ENCODE data around the gene RGL2. TPM values are rescaled to one million over a fixed set of nuclear protein-coding genes. Genes with fewer than 3 reads are reported as not detected.
"Not testable (repeated sequence)": the region's sequence is repeated elsewhere in the genome, so short reads cannot be mapped to it uniquely, and the experiment has no call there.

RGL2 gene
- total RNA-seq, 1 donor from 2014 or later: 33.2 TPM

DNA sequence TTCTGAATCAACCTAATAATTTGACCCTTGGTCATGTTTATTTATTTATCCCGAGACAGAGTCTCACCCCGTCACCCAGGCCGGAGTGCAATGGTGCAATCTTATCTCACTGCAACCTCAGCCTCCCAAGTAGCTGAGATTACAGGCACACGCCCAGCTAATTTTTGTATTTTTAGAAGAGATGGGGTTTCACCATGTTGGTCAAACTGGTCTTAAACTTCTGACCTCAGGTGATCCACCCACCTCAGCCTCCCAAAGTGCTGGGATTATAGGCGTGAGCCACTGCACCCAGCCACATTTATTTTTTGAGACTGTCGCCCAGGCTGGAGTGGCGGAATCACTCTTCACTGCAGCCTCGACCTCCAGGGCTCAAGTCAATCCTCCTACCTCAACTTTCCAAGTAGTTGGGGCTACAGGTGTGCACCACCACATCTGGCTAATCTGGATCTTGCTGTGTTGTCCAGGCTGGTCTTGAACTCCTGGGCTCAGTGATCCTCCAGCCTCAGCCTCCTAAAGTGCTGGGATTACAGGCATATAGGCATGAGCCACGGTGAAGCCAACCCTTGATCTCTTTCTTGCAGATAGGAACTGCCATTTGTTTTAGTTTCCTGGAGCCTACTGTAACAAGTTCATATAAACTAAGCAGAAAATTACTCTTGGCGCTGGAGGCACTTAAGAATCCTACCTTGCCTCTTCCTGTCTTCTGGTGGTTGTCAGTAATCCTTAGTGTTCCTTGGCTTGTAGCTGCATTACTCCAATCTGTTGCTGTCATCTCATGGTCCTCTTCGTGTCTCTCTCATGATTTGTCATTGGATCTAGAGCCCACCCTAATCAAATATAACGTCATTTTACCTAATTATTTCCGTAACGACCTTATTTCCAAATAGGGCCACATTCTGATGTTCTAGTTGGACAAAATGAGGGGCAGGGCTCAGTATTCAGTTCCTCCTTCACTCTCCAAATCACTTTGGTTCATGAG, 24.5 kb downstream of the RGL2 start:
- no peak for DNase-seq (ENCODE audit: low read depth in 2 of 2)

DNA sequence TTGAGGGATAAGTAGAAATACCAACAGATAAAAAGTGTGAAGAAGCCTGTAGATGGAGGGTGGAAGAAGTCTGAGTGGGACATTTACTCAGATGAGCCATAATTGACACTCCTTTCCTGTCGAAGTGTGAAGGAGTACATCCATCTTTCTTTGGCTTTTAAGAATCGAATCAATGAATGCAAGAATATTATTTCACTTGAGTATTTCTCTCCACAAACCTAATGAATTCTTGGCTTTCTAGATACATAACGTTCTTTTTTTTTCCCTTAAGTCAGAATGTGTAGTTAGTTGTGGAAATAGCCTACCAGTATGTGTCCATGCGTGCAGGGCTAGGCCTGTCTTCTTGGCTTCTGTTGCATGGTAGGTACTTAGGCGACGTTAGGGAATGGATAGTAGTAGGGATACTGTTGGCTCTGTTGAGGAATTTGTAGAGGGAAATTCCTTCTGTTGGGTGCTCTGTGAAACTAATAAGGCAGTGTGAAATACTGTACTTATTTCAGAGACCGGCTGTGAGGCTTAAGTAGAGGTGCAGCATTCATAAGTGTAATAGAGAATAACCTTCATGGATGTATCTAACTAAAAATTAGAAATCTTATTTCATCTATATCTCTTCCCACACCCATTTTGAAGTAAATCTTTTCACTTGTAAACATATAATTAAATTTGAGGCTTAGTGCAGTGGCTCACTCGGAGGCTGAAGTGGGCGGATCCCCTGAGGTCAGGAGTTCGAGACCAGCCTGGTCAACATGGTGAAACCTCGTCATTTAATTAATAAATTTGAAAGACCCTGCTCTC, 25.4 kb downstream of the RGL2 start:
- no peak for DNase-seq (ENCODE audit: low read depth in 2 of 2)

GRCh38 chr6:33272275-33273128, 26.2 kb downstream of the RGL2 start:
- no peak for DNase-seq (ENCODE audit: low read depth in 2 of 2)

DNA sequence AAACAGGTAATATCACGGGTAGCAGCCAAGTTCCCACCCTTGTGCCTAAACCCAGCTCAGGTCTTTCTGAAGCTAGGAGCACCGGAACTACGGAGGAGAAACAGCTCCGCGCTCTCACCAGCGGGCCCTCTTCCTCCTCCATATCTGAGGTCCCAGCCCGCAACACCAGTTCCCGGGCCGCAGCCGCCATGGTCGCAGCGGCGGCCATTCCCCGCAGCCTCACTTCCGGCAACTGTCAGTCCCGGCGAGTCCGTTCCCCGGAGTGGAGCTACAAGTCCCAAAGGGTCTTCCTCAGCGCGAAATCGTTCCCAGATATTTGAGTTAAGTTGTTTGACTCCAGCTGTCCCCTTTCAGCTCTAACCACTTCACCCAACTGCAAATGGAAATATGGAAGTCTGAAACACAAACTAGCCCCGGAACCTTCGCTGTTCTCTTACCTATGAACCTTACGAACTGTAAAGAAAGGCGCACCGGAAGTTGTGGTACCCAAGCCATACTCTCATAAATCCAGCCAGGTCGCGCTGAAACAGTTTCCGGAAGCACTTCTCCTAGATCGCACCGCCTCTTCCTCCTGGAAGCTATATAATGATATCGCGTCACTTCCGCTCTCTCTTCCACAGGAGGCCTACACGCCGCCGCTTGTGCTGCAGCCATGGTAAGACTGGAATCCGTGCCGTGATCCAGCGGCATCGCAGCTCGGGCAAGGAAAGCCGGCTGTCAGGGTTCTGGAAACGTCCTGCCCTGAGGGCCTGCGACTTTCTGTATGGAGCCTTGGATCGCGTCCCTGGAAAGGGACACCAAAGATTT, 27.1 kb downstream of the RGL2 start, which contains the start of the genes RPS18 and VPS52:
RPS18 (plus strand) TSS at position 608 of the 807 bp plus-strand sequence; CDS start at position 653, 45 bp downstream.
VPS52 (minus strand) TSS at position 409 of the 807 bp plus-strand sequence; CDS start at position 208, 201 bp downstream.
- peak; percentile 100 for DNase-seq (ENCODE audit: low read depth in 2 of 2)

DNA sequence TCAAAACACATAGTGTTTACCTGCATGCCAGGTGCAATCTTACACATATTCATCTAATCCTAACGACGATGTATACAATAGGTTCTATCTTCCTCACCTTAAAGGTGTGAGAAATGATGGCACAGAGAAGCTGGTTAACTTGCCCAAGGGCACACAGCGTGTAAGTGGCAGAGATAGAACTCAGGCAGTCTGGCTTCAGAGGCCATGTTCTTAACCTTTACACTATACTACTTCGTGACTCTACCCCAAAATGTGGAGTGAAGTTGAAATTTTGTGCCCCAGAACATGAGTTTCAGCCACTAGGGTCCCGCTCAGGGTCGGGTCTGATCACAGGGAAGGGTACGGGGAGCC, 27.6 kb downstream of the RGL2 start:
- no peak for DNase-seq (ENCODE audit: low read depth in 2 of 2)

DNA sequence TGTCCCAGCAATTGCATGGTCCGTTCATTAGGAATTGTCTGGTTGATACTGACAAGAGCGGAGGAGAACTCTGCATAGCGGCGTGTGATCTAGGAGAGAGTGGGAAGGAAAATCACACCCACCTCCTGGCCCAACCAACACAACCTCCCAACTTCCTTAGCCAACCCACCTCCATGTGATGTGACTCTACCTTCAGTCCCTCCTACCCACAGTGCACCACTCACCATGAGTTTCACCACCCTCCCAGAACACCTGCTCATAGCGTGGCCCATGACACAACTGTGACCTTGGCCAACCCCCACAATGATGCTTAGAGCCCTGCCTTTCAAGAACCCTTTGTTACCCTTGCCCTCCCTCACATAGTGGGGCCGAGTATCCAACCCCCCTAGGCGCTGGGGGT, 34.7 kb downstream of the RGL2 start:
- no peak for DNase-seq (ENCODE audit: low read depth in 2 of 2)

DNA sequence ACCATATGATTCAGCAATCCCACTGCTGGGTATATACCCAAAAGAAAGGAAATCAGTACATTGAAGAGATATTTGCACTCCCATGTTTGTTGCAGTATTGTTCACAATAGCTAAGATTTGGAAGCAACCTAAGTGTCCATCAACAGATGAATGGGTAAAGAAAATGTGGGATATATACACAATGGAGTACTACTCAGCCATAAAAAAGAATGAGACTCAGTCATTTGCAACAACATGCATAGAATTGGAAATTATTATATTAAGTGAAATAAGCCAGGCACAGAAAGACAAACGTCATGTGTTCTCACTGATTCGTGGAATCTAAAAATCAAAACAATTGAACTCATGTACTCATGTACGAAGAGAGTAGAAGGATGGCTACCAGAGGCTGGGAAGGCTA, 36.3 kb downstream of the RGL2 start:
- DNase-seq (ENCODE audit: low read depth in 2 of 2): not testable (repeated sequence)

- no peak for DNase-seq (ENCODE audit: low read depth in 2 of 2)
Measured at GRCh38 chr6:33259032-33259431, 39.7 kb downstream of the RGL2 start.

DNA sequence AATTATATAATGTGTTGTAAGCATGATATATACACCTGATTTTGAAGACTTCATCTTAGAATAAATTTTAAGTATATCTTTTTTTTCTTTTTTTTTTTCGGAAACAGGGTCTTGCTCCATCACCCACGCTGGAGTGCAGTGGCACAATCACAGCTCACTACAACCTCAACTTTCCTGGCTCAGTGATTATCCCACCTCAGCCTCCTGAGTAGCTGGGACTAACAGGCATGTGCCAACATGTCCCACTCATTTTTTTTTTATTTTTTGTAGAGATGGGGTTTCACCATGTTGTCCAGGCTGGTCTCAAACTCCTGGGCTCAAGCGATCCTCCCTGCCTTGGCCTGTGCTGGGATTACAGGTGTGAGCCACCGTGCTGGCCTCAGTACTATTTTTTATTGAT, 44.2 kb downstream of the RGL2 start:
- no peak for DNase-seq (ENCODE audit: low read depth in 2 of 2)

DNA sequence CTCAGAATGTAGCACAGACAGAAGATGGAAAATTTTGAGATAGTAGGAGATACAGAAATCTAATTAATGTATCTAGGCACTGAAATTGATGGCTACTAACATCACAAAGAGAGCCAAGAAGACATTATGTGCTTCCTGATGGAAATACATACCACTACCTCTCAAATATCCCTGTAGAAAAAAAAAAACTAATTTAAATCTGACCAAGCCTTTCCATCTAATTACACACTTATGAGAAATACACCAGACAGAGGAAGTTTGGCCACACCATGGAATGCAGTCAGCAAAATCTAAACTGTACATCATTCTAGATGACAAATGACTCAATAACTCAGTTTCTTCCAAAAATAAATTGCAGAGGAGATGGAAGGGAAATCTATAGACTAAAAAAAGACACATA, 46.0 kb downstream of the RGL2 start:
- no peak for DNase-seq (ENCODE audit: low read depth in 2 of 2)

- no peak for DNase-seq (ENCODE audit: low read depth in 2 of 2)
Measured at GRCh38 chr6:33251395-33252012, 47.2 kb downstream of the RGL2 start.

DNA sequence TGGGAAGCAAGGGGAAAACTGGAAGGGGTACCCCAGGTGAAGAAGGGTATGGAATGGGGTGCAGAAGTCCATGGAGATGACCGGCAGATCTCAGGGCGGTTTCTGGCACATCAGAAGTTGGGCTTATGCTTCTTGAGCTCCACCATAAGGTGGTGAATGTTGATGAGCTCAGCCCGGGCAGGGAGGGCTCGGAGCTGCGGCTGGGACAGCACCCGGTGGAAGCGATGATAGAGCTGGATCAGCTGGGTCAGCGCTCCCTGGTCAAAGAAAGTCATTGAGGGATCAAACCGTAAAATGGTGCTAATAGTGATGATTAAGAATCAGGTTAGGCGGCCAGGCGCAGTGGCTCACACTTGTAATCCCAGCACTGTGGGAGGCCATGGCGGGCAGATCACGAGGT, 48.0 kb downstream of the RGL2 start:
- no peak for DNase-seq (ENCODE audit: low read depth in 2 of 2)

DNA sequence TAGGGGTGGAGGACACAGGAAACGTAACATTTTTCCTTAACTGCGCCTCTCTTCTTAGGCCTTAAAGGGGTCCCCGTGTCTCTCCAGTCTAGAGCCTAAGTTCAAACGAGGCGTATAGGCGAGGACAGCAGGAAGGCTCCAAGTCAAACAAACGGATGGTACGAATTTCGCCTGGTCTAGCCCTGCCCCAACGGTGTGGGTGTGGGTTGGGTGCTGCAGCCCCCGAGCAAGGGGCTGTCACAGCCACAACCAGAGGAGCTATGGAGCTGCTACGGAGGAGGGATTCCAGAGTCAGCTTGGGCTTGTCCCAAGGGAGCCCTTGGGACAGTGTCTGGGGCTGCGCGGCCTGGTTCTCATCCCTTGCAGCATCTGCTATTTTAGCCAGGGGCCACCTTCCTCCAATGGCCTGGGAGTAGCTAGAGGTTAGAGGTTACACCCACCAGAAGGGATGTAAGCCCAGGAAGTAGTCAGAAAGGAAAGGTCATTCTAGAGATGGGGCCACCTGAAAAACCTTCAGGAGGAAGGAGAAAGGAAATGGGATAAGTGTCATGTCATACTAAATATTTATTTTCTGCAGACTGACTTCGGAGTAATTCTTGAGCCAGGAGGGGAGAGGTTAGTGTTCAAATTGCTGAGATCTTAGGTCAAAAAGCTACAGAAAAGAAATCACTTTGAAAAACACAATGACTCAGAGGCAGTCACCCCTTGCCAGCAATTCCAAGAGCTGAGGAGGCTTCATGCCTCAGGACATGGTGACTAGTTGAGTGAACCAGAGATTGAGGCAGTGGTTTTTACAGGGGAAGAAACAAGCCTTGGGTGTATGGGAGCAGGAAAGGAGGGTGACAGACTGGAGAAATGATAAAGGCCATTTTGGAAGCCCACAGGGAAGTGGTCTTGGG, 48.8 kb downstream of the RGL2 start:
- DNase-seq (ENCODE audit: low read depth in 2 of 2): peak in 1 of 2 donors; percentile 35

DNA sequence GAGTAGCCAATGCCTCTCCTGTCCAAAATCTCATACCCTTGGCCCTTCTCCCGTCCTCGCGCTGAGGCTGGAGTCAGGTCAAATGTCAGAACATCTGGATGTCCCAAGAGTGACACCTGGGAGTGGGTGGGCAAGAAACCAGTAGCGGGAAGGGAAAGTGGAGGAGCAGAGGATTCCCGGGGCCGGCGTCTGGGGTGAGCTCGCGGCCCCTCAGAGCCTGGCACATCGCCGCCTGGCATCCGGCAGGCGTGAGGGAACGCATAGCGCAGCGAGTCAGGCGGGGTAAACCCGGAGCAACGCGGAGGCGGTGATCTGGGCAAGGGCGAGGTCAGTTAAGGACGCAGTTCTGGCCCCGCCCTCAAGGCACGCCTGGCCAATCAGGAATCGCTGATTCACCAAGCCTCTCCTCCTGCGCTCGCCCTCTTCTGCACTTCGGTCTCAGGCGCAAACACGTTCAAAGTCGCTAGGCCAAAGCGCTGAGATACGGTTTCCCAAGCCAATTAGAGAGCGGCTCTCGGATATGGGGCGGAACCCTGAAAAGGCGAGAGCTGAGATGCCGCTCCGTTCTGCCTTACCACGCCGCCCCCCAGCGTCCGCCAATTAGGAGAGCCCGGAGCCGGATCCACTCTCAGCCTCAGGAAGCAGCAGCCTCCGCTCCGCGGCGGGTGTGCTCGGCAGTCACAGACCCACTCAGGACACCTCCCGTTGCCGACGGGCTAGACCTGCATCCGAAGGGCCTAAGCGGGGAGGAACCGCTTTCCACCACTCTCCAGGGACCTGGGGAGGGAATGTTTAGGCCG, 49.6 kb downstream of the RGL2 start:
- peak; percentile 97 to 99 for DNase-seq (ENCODE audit: low read depth in 2 of 2)

DNA sequence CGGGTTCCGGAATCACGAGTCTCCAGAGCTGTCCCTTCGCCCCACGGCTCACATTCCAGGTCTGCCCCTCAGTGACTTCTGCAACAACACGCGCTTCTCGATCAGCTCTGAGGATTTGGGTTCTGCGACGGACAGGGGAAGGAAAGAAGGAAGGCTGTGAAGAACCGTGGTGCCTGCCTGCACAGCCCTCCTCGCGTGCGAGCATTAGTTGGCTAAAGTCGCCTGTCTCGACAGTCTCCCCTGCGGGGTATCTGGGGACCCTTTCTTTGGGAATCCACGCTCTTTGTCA, 50.2 kb downstream of the RGL2 start:
- no peak for DNase-seq (ENCODE audit: low read depth in 2 of 2)

- DNase-seq (ENCODE audit: low read depth in 2 of 2): peak; percentile 68 to 85
Measured at GRCh38 chr6:33247977-33248642, 50.6 kb downstream of the RGL2 start.

GRCh38 chr6:33243476-33243875, 55.3 kb downstream of the RGL2 start:
- DNase-seq (ENCODE audit: low read depth in 2 of 2): no peak

GRCh38 chr6:33241968-33242367, 56.8 kb downstream of the RGL2 start:
- no peak for DNase-seq (ENCODE audit: low read depth in 2 of 2)

Measured in dermis microvascular lymphatic vessel endothelial cell (primary cell).